LNCAP (cell line): ENCODE measurements around the gene INPP5D.

ENCODE experiments used
- CTCF ChIP-seq: fragments of 450-650 bp; IDR thresholded peaks from 2 replicates; pipeline ENCODE4 v1.5.1; 2017; ENCODE audit warnings: mild to moderate bottlenecking

INPP5D gene

GRCh38 chr2:233242231-233242927 is 182.2 kb downstream of the INPP5D start:
- TF ChIP-seq CTCF: no peak

- no peak for TF ChIP-seq CTCF
Observed at GRCh38 chr2:233243348-233243747, 183.2 kb downstream of the INPP5D start.

GRCh38 chr2:233244818-233245217 is 184.7 kb downstream of the INPP5D start:
- TF ChIP-seq CTCF: no peak

GRCh38 chr2:233245406-233245805 is 185.3 kb downstream of the INPP5D start:
- no peak for TF ChIP-seq CTCF

GRCh38 chr2:233247116-233247515 is 187.0 kb downstream of the INPP5D start:
- no peak for TF ChIP-seq CTCF

GRCh38 chr2:233247744-233248143 is 187.6 kb downstream of the INPP5D start:
- no peak for TF ChIP-seq CTCF

- TF ChIP-seq CTCF: no peak
Observed at GRCh38 chr2:233248999-233249398, 188.9 kb downstream of the INPP5D start.

GRCh38 chr2:233250568-233250967 is 190.4 kb downstream of the INPP5D start:
- no peak for TF ChIP-seq CTCF
